ENCODE results near the gene CORIN. TPM values are rescaled to one million over a fixed set of nuclear protein-coding genes. Genes with fewer than 3 reads are reported as not detected.
"Not testable (repeated sequence)": the region's sequence is repeated elsewhere in the genome, so short reads cannot be mapped to it uniquely, and the experiment has no call there.

The CORIN gene
- total and polyA plus RNA-seq, 2 donors, result 0.24 to 0.78 TPM

GRCh38 chr4:47790105-47790504, 47.8 kb downstream of the CORIN start:
- Histone ChIP-seq H3K4me3 (ENCODE audit: low read length in 2 of 2) (no peak overlapping the region), H3K27ac (ENCODE audit: low read depth in 1 of 2, low read length in 1 of 2) (no peak overlapping the region), H3K9me3 (ENCODE audit: control insufficient read depth in 2 of 2, insufficient read depth in 1 of 2, low read length in 1 of 2) (no peaks in the 10 kb centered on the region), H3K4me1 (ENCODE audit: control insufficient read depth in 2 of 2, insufficient read depth in 2 of 2, low read length in 2 of 2) (no peaks in the 10 kb centered on the region), H3K27me3 (ENCODE audit: control insufficient read depth in 2 of 2, insufficient read depth in 1 of 2, low read length in 1 of 2) (no peaks in the 10 kb centered on the region), H3K36me3 (ENCODE audit: control insufficient read depth in 2 of 2, insufficient read depth in 2 of 2, low read length in 1 of 2) (no peaks in the 10 kb centered on the region)
- no peak for DNase-seq (ENCODE audit: low read depth in 6 of 9, low spot score in 9 of 9)
- 95% methylated on average over 8 of the region's 8 CpGs for WGBS

- Histone ChIP-seq H3K4me1 (ENCODE audit: control insufficient read depth in 2 of 2, insufficient read depth in 2 of 2, low read length in 2 of 2) (no peaks in the 10 kb centered on the region), H3K27me3 (ENCODE audit: control insufficient read depth in 2 of 2, insufficient read depth in 1 of 2, low read length in 1 of 2) (no peaks in the 10 kb centered on the region), H3K4me3 (ENCODE audit: low read length in 2 of 2) (no peak overlapping the region), H3K36me3 (ENCODE audit: control insufficient read depth in 2 of 2, insufficient read depth in 2 of 2, low read length in 1 of 2) (no peaks in the 10 kb centered on the region), H3K9me3 (ENCODE audit: control insufficient read depth in 2 of 2, insufficient read depth in 1 of 2, low read length in 1 of 2) (no peaks in the 10 kb centered on the region), H3K27ac (ENCODE audit: low read depth in 1 of 2, low read length in 1 of 2) (no peak overlapping the region)
- DNase-seq (ENCODE audit: low read depth in 6 of 9, low spot score in 9 of 9), result no peak
- WGBS, result 96% methylated on average over 2 of the region's 2 CpGs
Measured at GRCh38 chr4:47788126-47788525, 49.7 kb downstream of the CORIN start.

- Histone ChIP-seq H3K4me3 (ENCODE audit: low read length in 2 of 2) (no peak overlapping the region), H3K9me3 (ENCODE audit: control insufficient read depth in 2 of 2, insufficient read depth in 1 of 2, low read length in 1 of 2) (no peaks in the 10 kb centered on the region), H3K27me3 (ENCODE audit: control insufficient read depth in 2 of 2, insufficient read depth in 1 of 2, low read length in 1 of 2) (no peaks in the 10 kb centered on the region), H3K4me1 (ENCODE audit: control insufficient read depth in 2 of 2, insufficient read depth in 2 of 2, low read length in 2 of 2) (no peaks in the 10 kb centered on the region), H3K36me3 (ENCODE audit: control insufficient read depth in 2 of 2, insufficient read depth in 2 of 2, low read length in 1 of 2) (no peaks in the 10 kb centered on the region), H3K27ac (ENCODE audit: low read depth in 1 of 2, low read length in 1 of 2) (no peak overlapping the region)
- DNase-seq (ENCODE audit: low read depth in 6 of 9, low spot score in 9 of 9), result no peak
- WGBS, result 91% methylated on average over 4 of the region's 4 CpGs
Measured at GRCh38 chr4:47786958-47787370, 50.9 kb downstream of the CORIN start.

GRCh38 chr4:47785153-47785552, 52.7 kb downstream of the CORIN start:
- H3K27ac ChIP-seq (ENCODE audit: low read depth in 1 of 2, low read length in 1 of 2), result no peak overlapping the region
- no peak overlapping the region for H3K4me3 ChIP-seq (ENCODE audit: low read length in 2 of 2)
- no peak for DNase-seq (ENCODE audit: low read depth in 6 of 9, low spot score in 9 of 9)
- 92% methylated on average over 3 of the region's 3 CpGs for WGBS
- no peaks in the 10 kb centered on the region for H3K4me1 ChIP-seq (ENCODE audit: control insufficient read depth in 2 of 2, insufficient read depth in 2 of 2, low read length in 2 of 2)
- no peaks in the 10 kb centered on the region for H3K27me3 ChIP-seq (ENCODE audit: control insufficient read depth in 2 of 2, insufficient read depth in 1 of 2, low read length in 1 of 2)
- H3K36me3 ChIP-seq (ENCODE audit: control insufficient read depth in 2 of 2, insufficient read depth in 2 of 2, low read length in 1 of 2), result no peaks in the 10 kb centered on the region
- no peaks in the 10 kb centered on the region for H3K9me3 ChIP-seq (ENCODE audit: control insufficient read depth in 2 of 2, insufficient read depth in 1 of 2, low read length in 1 of 2)

GRCh38 chr4:47784222-47784621, 53.6 kb downstream of the CORIN start:
- no peak overlapping the region for H3K4me3 ChIP-seq (ENCODE audit: low read length in 2 of 2)
- H3K27me3 ChIP-seq (ENCODE audit: control insufficient read depth in 2 of 2, insufficient read depth in 1 of 2, low read length in 1 of 2), result no peaks in the 10 kb centered on the region
- no peaks in the 10 kb centered on the region for H3K4me1 ChIP-seq (ENCODE audit: control insufficient read depth in 2 of 2, insufficient read depth in 2 of 2, low read length in 2 of 2)
- no peaks in the 10 kb centered on the region for H3K9me3 ChIP-seq (ENCODE audit: control insufficient read depth in 2 of 2, insufficient read depth in 1 of 2, low read length in 1 of 2)
- no peak for DNase-seq (ENCODE audit: low read depth in 6 of 9, low spot score in 9 of 9)
- H3K36me3 ChIP-seq (ENCODE audit: control insufficient read depth in 2 of 2, insufficient read depth in 2 of 2, low read length in 1 of 2), result no peaks in the 10 kb centered on the region
- H3K27ac ChIP-seq (ENCODE audit: low read depth in 1 of 2, low read length in 1 of 2), result no peak overlapping the region

DNA sequence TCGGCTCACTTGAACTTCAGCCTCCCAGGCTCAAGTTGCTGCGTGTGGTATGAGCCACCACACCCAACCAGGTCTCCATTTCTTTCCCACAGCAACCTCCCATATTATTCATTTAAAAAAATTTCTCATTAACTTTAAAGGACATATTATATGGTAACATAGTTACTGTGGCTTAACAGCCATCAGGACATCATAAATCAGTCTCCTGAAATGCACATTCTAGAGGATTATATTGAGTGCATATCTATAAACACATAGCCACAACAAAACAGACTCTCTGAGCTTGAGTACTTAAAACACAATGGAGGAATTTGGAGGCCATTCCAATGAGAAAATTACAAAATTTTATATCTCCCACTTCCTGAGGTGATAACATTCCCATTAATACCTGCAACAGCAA, 61.5 kb downstream of the CORIN start:
- Histone ChIP-seq H3K4me3 (ENCODE audit: low read length in 2 of 2) (no peak overlapping the region), H3K36me3 (ENCODE audit: control insufficient read depth in 2 of 2, insufficient read depth in 2 of 2, low read length in 1 of 2) (no peaks in the 10 kb centered on the region), H3K27me3 (ENCODE audit: control insufficient read depth in 2 of 2, insufficient read depth in 1 of 2, low read length in 1 of 2) (no peaks in the 10 kb centered on the region), H3K27ac (ENCODE audit: low read depth in 1 of 2, low read length in 1 of 2) (no peak overlapping the region), H3K4me1 (ENCODE audit: control insufficient read depth in 2 of 2, insufficient read depth in 2 of 2, low read length in 2 of 2) (no peaks in the 10 kb centered on the region), H3K9me3 (ENCODE audit: control insufficient read depth in 2 of 2, insufficient read depth in 1 of 2, low read length in 1 of 2) (no peaks in the 10 kb centered on the region)
- 90% methylated on average over 2 of the region's 2 CpGs for WGBS
- no peak for DNase-seq (ENCODE audit: low read depth in 6 of 9, low spot score in 9 of 9)

GRCh38 chr4:47774079-47774478, 63.8 kb downstream of the CORIN start:
- no peaks in the 10 kb centered on the region for H3K4me1 ChIP-seq (ENCODE audit: control insufficient read depth in 2 of 2, insufficient read depth in 2 of 2, low read length in 2 of 2)
- no peaks in the 10 kb centered on the region for H3K9me3 ChIP-seq (ENCODE audit: control insufficient read depth in 2 of 2, insufficient read depth in 1 of 2, low read length in 1 of 2)
- 78% methylated on average over 6 of the region's 6 CpGs for WGBS
- no peaks in the 10 kb centered on the region for H3K27me3 ChIP-seq (ENCODE audit: control insufficient read depth in 2 of 2, insufficient read depth in 1 of 2, low read length in 1 of 2)
- no peak overlapping the region for H3K27ac ChIP-seq (ENCODE audit: low read depth in 1 of 2, low read length in 1 of 2)
- no peak overlapping the region for H3K4me3 ChIP-seq (ENCODE audit: low read length in 2 of 2)
- H3K36me3 ChIP-seq (ENCODE audit: control insufficient read depth in 2 of 2, insufficient read depth in 2 of 2, low read length in 1 of 2), result no peaks in the 10 kb centered on the region
- no peak for DNase-seq (ENCODE audit: low read depth in 6 of 9, low spot score in 9 of 9)

GRCh38 chr4:47771020-47771419, 66.8 kb downstream of the CORIN start:
- no peak overlapping the region for H3K27ac ChIP-seq (ENCODE audit: low read depth in 1 of 2, low read length in 1 of 2)
- WGBS, result 96% methylated on average over 1 of the region's 1 CpG
- DNase-seq (ENCODE audit: low read depth in 6 of 9, low spot score in 9 of 9), result no peak
- H3K9me3 ChIP-seq (ENCODE audit: control insufficient read depth in 2 of 2, insufficient read depth in 1 of 2, low read length in 1 of 2), result no peaks in the 10 kb centered on the region
- no peak overlapping the region for H3K4me3 ChIP-seq (ENCODE audit: low read length in 2 of 2)
- H3K36me3 ChIP-seq (ENCODE audit: control insufficient read depth in 2 of 2, insufficient read depth in 2 of 2, low read length in 1 of 2), result no peaks in the 10 kb centered on the region
- H3K27me3 ChIP-seq (ENCODE audit: control insufficient read depth in 2 of 2, insufficient read depth in 1 of 2, low read length in 1 of 2), result no peaks in the 10 kb centered on the region
- H3K4me1 ChIP-seq (ENCODE audit: control insufficient read depth in 2 of 2, insufficient read depth in 2 of 2, low read length in 2 of 2), result no peaks in the 10 kb centered on the region

GRCh38 chr4:47767956-47768355, 69.9 kb downstream of the CORIN start:
- H3K9me3 ChIP-seq (ENCODE audit: control insufficient read depth in 2 of 2, insufficient read depth in 1 of 2, low read length in 1 of 2); H3K27ac ChIP-seq (ENCODE audit: low read depth in 1 of 2, low read length in 1 of 2); H3K4me3 ChIP-seq (ENCODE audit: low read length in 2 of 2); H3K4me1 ChIP-seq (ENCODE audit: control insufficient read depth in 2 of 2, insufficient read depth in 2 of 2, low read length in 2 of 2); DNase-seq (ENCODE audit: low read depth in 6 of 9, low spot score in 9 of 9); H3K36me3 ChIP-seq (ENCODE audit: control insufficient read depth in 2 of 2, insufficient read depth in 2 of 2, low read length in 1 of 2); H3K27me3 ChIP-seq (ENCODE audit: control insufficient read depth in 2 of 2, insufficient read depth in 1 of 2, low read length in 1 of 2): not testable (repeated sequence)
- 95% methylated on average over 7 of the region's 7 CpGs for WGBS

GRCh38 chr4:47763279-47763678, 74.6 kb downstream of the CORIN start:
- no peak overlapping the region for H3K4me3 ChIP-seq (ENCODE audit: low read length in 2 of 2)
- H3K4me1 ChIP-seq (ENCODE audit: control insufficient read depth in 2 of 2, insufficient read depth in 2 of 2, low read length in 2 of 2), result no peaks in the 10 kb centered on the region
- 96% methylated on average over 6 of the region's 6 CpGs for WGBS
- H3K27ac ChIP-seq (ENCODE audit: low read depth in 1 of 2, low read length in 1 of 2), result no peak overlapping the region
- no peaks in the 10 kb centered on the region for H3K9me3 ChIP-seq (ENCODE audit: control insufficient read depth in 2 of 2, insufficient read depth in 1 of 2, low read length in 1 of 2)
- H3K27me3 ChIP-seq (ENCODE audit: control insufficient read depth in 2 of 2, insufficient read depth in 1 of 2, low read length in 1 of 2), result no peaks in the 10 kb centered on the region
- no peaks in the 10 kb centered on the region for H3K36me3 ChIP-seq (ENCODE audit: control insufficient read depth in 2 of 2, insufficient read depth in 2 of 2, low read length in 1 of 2)
- no peak for DNase-seq (ENCODE audit: low read depth in 6 of 9, low spot score in 9 of 9)

All from thymus (tissue), 11 donors.